A549 (cell line): ENCODE results near the gene ENAH.

Source experiments
- BCL3 ChIP-seq: fragments of >200 bp; sonication (Bioruptor Twin); formaldehyde crosslinking; IDR thresholded peaks from 3 replicates; pipeline ENCODE4 v1.6.1; 2016
- CTCF ChIP-seq: fragments of >200 bp; sonication (Bioruptor Twin); formaldehyde crosslinking; IDR thresholded peaks from 3 replicates; pipeline ENCODE4 v1.5.1; 2016
- ESRRA ChIP-seq: fragments of 150-350 bp; IDR thresholded peaks from 2 replicates; pipeline ENCODE4 v1.6.1; 2014; ENCODE audit warnings: mild to moderate bottlenecking, low read length, borderline replicate concordance
- FOSL2 ChIP-seq, 2 experiments: fragments of 450-650 bp in 1 of 2; fragments of >200 bp in 1 of 2; sonication (Bioruptor Twin) in 1 of 2; formaldehyde crosslinking; IDR thresholded peaks; 2 replicates each; pipeline versions ENCODE4 v1.5.0 to v1.6.1; 2016 to 2020; ENCODE audit warnings: mild to moderate bottlenecking in 1 of 2, moderate library complexity in 1 of 2
- HMGXB4 ChIP-seq: fragments of 250-450 bp; sonication (Bioruptor Pico); IDR thresholded peaks from 2 replicates; pipeline ENCODE4 v1.5.0; 2021; ENCODE audit warnings: mild to moderate bottlenecking, moderate library complexity, borderline replicate concordance
- JUN ChIP-seq, 2 experiments: fragments of >200 bp; sonication (Bioruptor Twin); formaldehyde crosslinking; IDR thresholded peaks; 2 replicates in 1 of 2; 3 replicates in 1 of 2; pipeline ENCODE4 v1.6.1; 2016 to 2017
- JUNB ChIP-seq: fragments of >200 bp; sonication (Bioruptor Twin); formaldehyde crosslinking; IDR thresholded peaks from 2 replicates; pipeline ENCODE4 v1.6.1; 2016
- MAFK ChIP-seq: fragments of 450-650 bp; IDR thresholded peaks from 2 replicates; pipeline ENCODE4 v1.6.1; 2014; ENCODE audit not compliant: partially characterized antibody
- MAX ChIP-seq: IDR thresholded peaks from 2 replicates; pipeline ENCODE4 v1.6.1; 2012
- POLR2A ChIP-seq: IDR thresholded peaks from 2 replicates; pipeline ENCODE4 v1.6.1; 2012; ENCODE audit warnings: mild to moderate bottlenecking, low read length
- RAD21 ChIP-seq, 2 experiments: fragments of >200 bp in 1 of 2; sonication (Bioruptor Twin) in 1 of 2; formaldehyde crosslinking in 1 of 2; IDR thresholded peaks in 1 of 2; conservative IDR thresholded peaks in 1 of 2; 2 replicates in 1 of 2; 3 replicates in 1 of 2; pipeline ENCODE4 v1.6.1; 2012 to 2018; ENCODE audit warnings: inconsistent platforms in 1 of 2
- RNF2 ChIP-seq: fragments of 200-600 bp; sonication (generic); IDR thresholded peaks from 2 replicates; pipeline ENCODE4 v1.6.1; 2016; ENCODE audit warnings: low read depth, mild to moderate bottlenecking, antibody characterized with exemption, moderate library complexity, borderline replicate concordance

- TF ChIP-seq ESRRA (no peak), CTCF (no peak), BCL3 (no peak), POLR2A (no peak), MAX (no peak), RNF2 (no peak), JUN (IDR thresholded peaks at IDR 0.05) (no peak), HMGXB4 (CRISPR knock-in tag) (no peak), JUNB (no peak), MAFK (no peak), FOSL2 (IDR thresholded peaks at IDR 0.05) (no peak), FOSL2 (CRISPR knock-in tag; IDR thresholded peaks at IDR 0.05) (no peak), RAD21 (conservative IDR thresholded peaks at IDR 0.05 in 1 of 2, IDR thresholded peaks at IDR 0.05 in 1 of 2) (no peak)
These were observed 130.2 kb downstream of the ENAH start for GRCh38 chr1:225522588-225523262.
